Gastroesophageal sphincter (tissue), 4 donors: ENCODE results near the gene DNAAF5. TPM values are rescaled to one million over a fixed set of nuclear protein-coding genes. Genes with fewer than 3 reads are reported as not detected.

Experiments
- ATAC-seq: fragments of 150-250 bp; one replicate; pipeline ENCODE4 v1.9.1; 2016; ENCODE audit warnings: mild to moderate bottlenecking, moderate library complexity
- H3K27ac ChIP-seq, 4 donors: fragments of 200-600 bp; sonication (generic) in 3 of 4; 1 replicate in 3 of 4; 2 replicates in 1 of 4; pipeline ENCODE4 v1.5.1; 2016 to 2019
- H3K27me3 ChIP-seq: fragments of 200-600 bp; sonication (generic); one replicate; pipeline ENCODE4 v1.5.1; 2019
- H3K36me3 ChIP-seq, 2 donors: fragments of 200-600 bp; sonication (generic); one replicate each; pipeline ENCODE4 v1.5.1; 2019; ENCODE audit warnings: control low read depth in 1 of 2
- H3K4me1 ChIP-seq, 3 donors: fragments of 200-600 bp; sonication (generic); 1 replicate in 2 of 3; 2 replicates in 1 of 3; pipeline ENCODE4 v1.5.1; 2016 to 2019; ENCODE audit warnings: control low read depth in 2 of 3
- H3K4me3 ChIP-seq, 2 donors: fragments of 200-600 bp; sonication (generic); one replicate each; pipeline ENCODE4 v1.5.1; 2019; ENCODE audit warnings: mild to moderate bottlenecking in 1 of 2, moderate library complexity in 1 of 2
- H3K9me3 ChIP-seq, 3 donors: fragments of 200-600 bp; sonication (generic); one replicate each; pipeline ENCODE4 v1.5.1; 2017 to 2019; ENCODE audit warnings: control low read depth in 2 of 3
- CTCF ChIP-seq, 4 experiments: fragments of 200-600 bp in 2 of 4; fragments of 450-650 bp in 2 of 4; sonication (generic) in 1 of 4; IDR thresholded peaks; one replicate each; pipeline ENCODE4 v1.5.1; 2017 to 2019; ENCODE audit warnings: antibody characterized with exemption in 4 of 4, mild to moderate bottlenecking in 2 of 4, moderate library complexity in 2 of 4
- EP300 ChIP-seq: sonication (generic); formaldehyde crosslinking; IDR thresholded peaks from one replicate; pipeline ENCODE4 v1.6.1; 2017; ENCODE audit warnings: antibody characterized with exemption, mild to moderate bottlenecking
- POLR2A ChIP-seq, 2 donors: fragments of 450-650 bp; IDR thresholded peaks; one replicate each; pipeline ENCODE4 v1.6.1; 2017; ENCODE audit warnings: antibody characterized with exemption in 2 of 2, mild to moderate bottlenecking in 2 of 2, moderate library complexity in 1 of 2
- POLR2AphosphoS5 ChIP-seq: sonication (generic); formaldehyde crosslinking; IDR thresholded peaks from one replicate; pipeline ENCODE4 v1.6.1; 2017; ENCODE audit warnings: antibody characterized with exemption
- WGBS, 2 donors: methylation state at CpG; one replicate each; pipeline ENCODE4 v1.1.5; 2018; ENCODE audit warnings: low coverage in 1 of 2; 5-methylcytosine and 5-hydroxymethylcytosine counted together
- total RNA-seq, 4 donors: library from RNA; depleted of rRNA; stranded (reverse); fragments of >200 nt; gene quantifications; one replicate each; pipeline ENCODE4 v1.1.0, GENCODE V29; 2016

DNAAF5 gene
- total RNA-seq, 4 donors from 2014 or later = 17.4 to 36.4 (median 21.7) TPM

GRCh38 chr7:834277-834676 lies 107.8 kb downstream of the DNAAF5 start:
- no peak for ATAC-seq
- no peak for TF ChIP-seq POLR2AphosphoS5
- TF ChIP-seq EP300 = no peak
- no peak for TF ChIP-seq CTCF (IDR thresholded peaks at IDR 0.05)
- TF ChIP-seq POLR2A (IDR thresholded peaks at IDR 0.05) = no peak
- H3K4me3 ChIP-seq = no peak overlapping the region
- peak overlapping the region; percentile 90 to 96 (median 92) for H3K27ac ChIP-seq
- H3K9me3 ChIP-seq = no peaks in the 10 kb centered on the region
- peaks cover 11 to 100% (median 61%) of the 10 kb centered on the region in 3 donors for H3K4me1 ChIP-seq
- H3K27me3 ChIP-seq = no peaks in the 10 kb centered on the region
- 68 to 82% methylated on average over 3 to 6 of the region's 12 CpGs for WGBS, 2 donors
- H3K36me3 ChIP-seq = peaks cover 0 to 13% of the 10 kb centered on the region in 2 donors

- ATAC-seq = no peak
- Histone ChIP-seq H3K36me3 (peaks cover 0 to 21% of the 10 kb centered on the region in 2 donors), H3K4me1 (peaks cover 10 to 97% (median 53%) of the 10 kb centered on the region in 3 donors), H3K27me3 (no peaks in the 10 kb centered on the region), H3K27ac (peak overlapping the region; percentile 90 to 96 (median 92)), H3K9me3 (no peaks in the 10 kb centered on the region), H3K4me3 (no peak overlapping the region)
- no peak for TF ChIP-seq POLR2AphosphoS5
- no peak for TF ChIP-seq EP300
- TF ChIP-seq POLR2A (IDR thresholded peaks at IDR 0.05) = no peak
- no peak for TF ChIP-seq CTCF (IDR thresholded peaks at IDR 0.05)
- WGBS, 2 donors = 52 to 96% methylated on average over 3 to 12 of the region's 12 CpGs
These were observed 108.5 kb downstream of the DNAAF5 start for GRCh38 chr7:835021-835420.

- ATAC-seq = no peak
- 57 to 58% methylated on average over 18 to 23 of the region's 27 CpGs for WGBS, 2 donors
- Histone ChIP-seq H3K36me3 (peaks cover 0 to 25% of the 10 kb centered on the region in 2 donors), H3K4me1 (peaks cover 4 to 94% (median 46%) of the 10 kb centered on the region in 3 donors), H3K4me3 (no peak overlapping the region), H3K9me3 (no peaks in the 10 kb centered on the region), H3K27me3 (no peaks in the 10 kb centered on the region), H3K27ac (peak overlapping the region; percentile 90 to 96 (median 92))
- TF ChIP-seq POLR2A (IDR thresholded peaks at IDR 0.05) = no peak
- TF ChIP-seq CTCF (IDR thresholded peaks at IDR 0.05) = no peak
- TF ChIP-seq POLR2AphosphoS5 = no peak
- TF ChIP-seq EP300 = no peak
These were observed 109.2 kb downstream of the DNAAF5 start for GRCh38 chr7:835485-836401.

Other genes starting within 250 kb of the DNAAF5 start
- gene PDGFA, start 206.9 kb upstream of the DNAAF5 start, total RNA-seq = 100 to 1,000 TPM in 2 of 4 donors, 10 to 100 TPM in 2; 66.0 to 162 (median 120) TPM
- gene PRKAR1B, start 582 bp downstream of the DNAAF5 start, total RNA-seq = 10 to 100 TPM; 11.6 to 39.1 (median 24.8) TPM
- gene SUN1, start 105.8 kb downstream of the DNAAF5 start, total RNA-seq = 100 to 1,000 TPM; 151 to 261 (median 231) TPM
- 10 to 100 TPM; 18.4 to 34.8 (median 28.7) TPM for gene GET4, start 149.9 kb downstream of the DNAAF5 start, total RNA-seq
- 100 to 1,000 TPM in 1 of 4 donors, 10 to 100 TPM in 3; 44.8 to 106 (median 60.1) TPM for gene ADAP1, start 228.0 kb downstream of the DNAAF5 start, total RNA-seq
- 10 to 100 TPM in 3 of 4 donors, 1 to 10 TPM in 1; 6.0 to 16.7 (median 12.0) TPM for gene COX19, start 248.8 kb downstream of the DNAAF5 start, total RNA-seq